Right lobe of liver (tissue), 6 donors: ENCODE data around the gene HOXB3. TPM values are rescaled to one million over a fixed set of nuclear protein-coding genes. Genes with fewer than 3 reads are reported as not detected.

Experiments
- ATAC-seq, 4 donors: fragments of 200-7000 bp; cut with Tn5 transposase; one replicate each; pipeline ENCODE4 v1.9.1; 2020; ENCODE audit warnings: mild to moderate bottlenecking in 4 of 4, moderate library complexity in 4 of 4
- DNase-seq, 3 donors: peaks; one replicate each; pipeline ENCODE4 v3.0.0-alpha.2; 2020
- H3K27ac ChIP-seq, 3 donors: fragments of 200-600 bp; one replicate each; pipeline ENCODE4 v1.8.0; 2022
- H3K27me3 ChIP-seq, 2 donors: fragments of 200-600 bp; one replicate each; pipeline ENCODE4 v1.8.0; 2022
- H3K36me3 ChIP-seq, 4 donors: fragments of 200-600 bp; sonication (generic) in 1 of 4; one replicate each; pipeline versions ENCODE4 v1.5.1 to v1.8.0; 2017 to 2022; ENCODE audit warnings: control low read depth in 1 of 4
- H3K4me1 ChIP-seq, 4 donors: fragments of 200-600 bp; sonication (generic) in 1 of 4; one replicate each; pipeline versions ENCODE4 v1.5.1 to v1.8.0; 2017 to 2022; ENCODE audit warnings: control low read depth in 1 of 4
- H3K4me3 ChIP-seq, 3 donors: fragments of 200-600 bp; one replicate each; pipeline ENCODE4 v1.8.0; 2022
- H3K9me3 ChIP-seq, 4 donors: fragments of 200-600 bp; sonication (generic) in 1 of 4; one replicate each; pipeline versions ENCODE4 v1.5.1 to v1.8.0; 2017 to 2022; ENCODE audit warnings: control low read depth in 1 of 4
- CTCF ChIP-seq, 4 donors: fragments of 200-600 bp in 3 of 4; fragments of 450-650 bp in 1 of 4; IDR thresholded peaks; one replicate each; pipeline versions ENCODE4 v1.5.1 to v1.8.0; 2016 to 2022; ENCODE audit warnings: antibody characterized with exemption in 4 of 4, mild to moderate bottlenecking in 2 of 4
- POLR2A ChIP-seq: fragments of 450-650 bp; IDR thresholded peaks from one replicate; pipeline ENCODE4 v1.6.1; 2017; ENCODE audit warnings: antibody characterized with exemption, mild to moderate bottlenecking
- WGBS: methylation state at CpG from one replicate; pipeline ENCODE4 v1.1.6; 2018; ENCODE audit warnings: low coverage, low lambda C conversion rate; ENCODE audit not compliant: insufficient coverage; ENCODE audit errors: missing lambda C conversion rate; 5-methylcytosine and 5-hydroxymethylcytosine counted together
- intact Hi-C, 2 donors: fragments of 100-400 bp; cut with DNase I; formaldehyde crosslinking; loops; one replicate each; pipeline versions ENCODE4 v1.11.2 to v1.14.1; 2022
- total RNA-seq, 6 experiments: library from RNA; depleted of rRNA in 2 of 6; stranded (reverse); fragments of >200 nt in 2 of 6; fragmentation: NEBNext Ultra II Directional in 3 of 6; extraction: Animal tissue kit (Norgen Biotek cat#: 25700) in 3 of 6; gene quantifications; one replicate each; pipeline versions ENCODE4 v1.1.0 to v1.2.4, GENCODE V29; 2016 to 2023
- donor health status: DM: no; HTN: yes; CAD: no.
- donor health status: DM: no; HTN: no; CAD: no.
- donor health status: DM: no; HTN: no; CAD: no.
- donor health status: DM: no; HTN: yes; CAD: no.
- donor health status: DM: no; HTN: yes; CAD: no.

Gene HOXB3
- total RNA-seq, 6 experiments from 2014 or later, result 0.99 to 3.2 (median 2.6) TPM

- Histone ChIP-seq H3K9me3 (no peaks in the 10 kb centered on the region), H3K36me3 (no peaks in the 10 kb centered on the region), H3K27ac (peak overlapping the region; percentile 77 to 91 (median 78)), H3K27me3 (peaks cover 0 to 55% of the 10 kb centered on the region in 2 donors), H3K4me1 (peaks cover 0 to 13% (median 4%) of the 10 kb centered on the region in 4 donors), H3K4me3 (peak overlapping the region in 1 of 3 donors; percentile 41)
- TF ChIP-seq POLR2A, result no peak
- TF ChIP-seq CTCF (IDR thresholded peaks at IDR 0.05), result no peak
- no peak for ATAC-seq
- intact Hi-C loops, result no loop called here
- DNase-seq, result no peak
- 7% methylated on average over 7 of the region's 7 CpGs for WGBS
Observed at GRCh38 chr17:48582750-48583069, 7.3 kb downstream of the HOXB3 start.

- Histone ChIP-seq H3K36me3 (no peaks in the 10 kb centered on the region), H3K9me3 (no peaks in the 10 kb centered on the region), H3K27ac (peak overlapping the region; percentile 77 to 91 (median 78)), H3K27me3 (peaks cover 0 to 54% of the 10 kb centered on the region in 2 donors), H3K4me1 (peaks cover 0 to 7% (median 0%) of the 10 kb centered on the region in 4 donors), H3K4me3 (peak overlapping the region in 1 of 3 donors; percentile 41)
- intact Hi-C loops, result no loop called here
- TF ChIP-seq POLR2A (no peak), CTCF (IDR thresholded peaks at IDR 0.05) (no peak)
- ATAC-seq (no peak), DNase-seq (no peak)
- WGBS, result 9% methylated on average over 26 of the region's 26 CpGs
Observed at GRCh38 chr17:48579760-48580554, 10.1 kb downstream of the HOXB3 start.

GRCh38 chr17:48579471-48579759 is 10.6 kb downstream of the HOXB3 start:
- WGBS, result 5% methylated on average over 7 of the region's 7 CpGs

GRCh38 chr17:48578616-48579470 is 11.2 kb downstream of the HOXB3 start:
- ATAC-seq (peak; percentile 4 to 20 (median 11)), DNase-seq (no peak)
- WGBS, result 4% methylated on average over 30 of the region's 43 CpGs
- Histone ChIP-seq H3K4me1 (peaks cover 0 to 7% (median 0%) of the 10 kb centered on the region in 4 donors), H3K27me3 (peaks cover 0 to 54% of the 10 kb centered on the region in 2 donors), H3K9me3 (no peaks in the 10 kb centered on the region), H3K4me3 (peak overlapping the region; percentile 27 to 46 (median 36)), H3K36me3 (no peaks in the 10 kb centered on the region), H3K27ac (peak overlapping the region; percentile 63 to 91 (median 78))
- TF ChIP-seq CTCF (IDR thresholded peaks at IDR 0.05), result no peak
- TF ChIP-seq POLR2A, result no peak
- intact Hi-C loops, result no loop called here

More at GRCh38 chr17:48579471-48579759, 10.6 kb downstream of the HOXB3 start:
- intact Hi-C loops, result no loop called here
- peaks cover 0 to 7% (median 0%) of the 10 kb centered on the region in 4 donors for H3K4me1 ChIP-seq
- TF ChIP-seq CTCF (IDR thresholded peaks at IDR 0.05), result no peak
- no peak for TF ChIP-seq POLR2A
- peaks cover 0 to 54% of the 10 kb centered on the region in 2 donors for H3K27me3 ChIP-seq
- H3K4me3 ChIP-seq, result no peak overlapping the region
- no peaks in the 10 kb centered on the region for H3K9me3 ChIP-seq
- H3K36me3 ChIP-seq, result no peaks in the 10 kb centered on the region
- ATAC-seq, result no peak
- H3K27ac ChIP-seq, result peak overlapping the region; percentile 77 to 91 (median 78)
- no peak for DNase-seq
